HG02973 (cell line): ENCODE measurements around the gene IL2RA.
"Not testable (repeated sequence)": the region's sequence is repeated elsewhere in the genome, so short reads cannot be mapped to it uniquely, and the experiment has no call there.

Experiments
- ATAC-seq: cut with Tn5 transposase; IDR thresholded peaks from one replicate; pipeline ENCODE4 v1.9.1; 2021; ENCODE audit warnings: moderate library complexity; ENCODE audit not compliant: unreplicated experiment

Gene IL2RA

GRCh38 chr10:6083523-6084475 is 21.6 kb upstream of the IL2RA start:
- no peak for ATAC-seq

GRCh38 chr10:6082496-6083395 is 20.6 kb upstream of the IL2RA start:
- ATAC-seq = no peak

- no peak for ATAC-seq
These were observed 18.3 kb upstream of the IL2RA start for GRCh38 chr10:6080417-6080973.

- ATAC-seq = no peak
These were observed 16.9 kb upstream of the IL2RA start for GRCh38 chr10:6079044-6079443.

- no peak for ATAC-seq
These were observed 15.0 kb upstream of the IL2RA start for GRCh38 chr10:6077071-6077675.

GRCh38 chr10:6074489-6075301 is 12.5 kb upstream of the IL2RA start:
- ATAC-seq = no peak

- ATAC-seq = peak; percentile 50
These were observed 10.2 kb upstream of the IL2RA start for GRCh38 chr10:6072215-6072934.

- no peak for ATAC-seq
These were observed 9.3 kb upstream of the IL2RA start for GRCh38 chr10:6071181-6072175.

- no peak for ATAC-seq
These were observed 8.5 kb upstream of the IL2RA start for GRCh38 chr10:6070660-6071059.

GRCh38 chr10:6069081-6069931 is 7.1 kb upstream of the IL2RA start:
- no peak for ATAC-seq

- ATAC-seq = peak; percentile 31
These were observed 6.3 kb upstream of the IL2RA start for GRCh38 chr10:6068422-6068821.

GRCh38 chr10:6068006-6068405 is 5.8 kb upstream of the IL2RA start:
- ATAC-seq = no peak

- no peak for ATAC-seq
These were observed 5.3 kb upstream of the IL2RA start for GRCh38 chr10:6067457-6067856.

GRCh38 chr10:6065835-6066234 is 3.7 kb upstream of the IL2RA start:
- no peak for ATAC-seq

- no peak for ATAC-seq
These were observed 3.2 kb upstream of the IL2RA start for GRCh38 chr10:6065406-6065805.

- not testable (repeated sequence) for ATAC-seq
These were observed 2.6 kb upstream of the IL2RA start for GRCh38 chr10:6064726-6065125.

- no peak for ATAC-seq
These were observed 2.0 kb upstream of the IL2RA start for GRCh38 chr10:6064119-6064518.
